NCI-H446 treated with DMSO at 0.1 percent for 48 hours (cell line): ENCODE data around the gene AFDN.
"Not testable (repeated sequence)": the region's sequence is repeated elsewhere in the genome, so short reads cannot be mapped to it uniquely, and the experiment has no call there.

ENCODE experiments used
- DNase-seq: peaks from one replicate; lab custom pipeline; 2025; lab: John Stamatoyannopoulos, UW

The AFDN gene

DNA sequence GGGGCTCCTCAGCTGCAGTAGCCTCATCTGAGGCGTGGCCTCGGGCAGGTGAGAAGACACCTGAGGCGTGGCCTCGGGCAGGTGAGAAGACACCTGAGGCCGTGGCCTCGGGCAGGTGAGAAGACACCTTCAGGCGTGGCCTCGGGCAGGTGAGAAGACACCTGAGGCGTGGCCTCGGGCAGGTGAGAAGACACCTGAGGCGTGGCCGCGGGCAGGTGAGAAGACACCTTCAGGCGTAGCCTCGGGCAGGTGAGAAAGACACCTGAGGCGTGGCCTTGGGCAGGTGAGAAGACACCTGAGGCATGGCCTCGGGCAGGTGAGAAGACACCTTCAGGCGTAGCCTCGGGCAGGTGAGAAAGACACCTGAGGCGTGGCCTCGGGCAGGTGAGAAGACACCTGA is 174.8 kb downstream of the AFDN start:
- not testable (repeated sequence) for DNase-seq

DNA sequence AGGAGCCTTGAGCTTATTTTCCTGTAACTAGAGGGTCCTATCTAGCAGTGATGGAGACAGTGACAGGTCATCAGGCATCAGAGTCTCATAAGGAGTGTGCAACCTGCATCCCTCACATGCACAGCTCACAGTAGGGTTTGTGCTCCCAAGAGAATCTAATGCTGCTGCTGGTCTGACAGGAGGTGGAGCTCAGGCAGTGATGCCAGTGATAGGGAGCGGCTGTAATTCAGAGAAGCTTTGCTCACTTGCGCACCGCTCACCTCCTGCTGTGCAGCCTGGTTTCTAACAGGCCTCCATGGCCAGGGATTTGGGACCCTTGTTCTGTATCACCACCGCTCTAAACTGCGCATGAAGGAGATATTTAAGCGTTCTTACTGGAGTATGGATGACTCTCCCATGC is 176.1 kb downstream of the AFDN start:
- DNase-seq = no peak

DNA sequence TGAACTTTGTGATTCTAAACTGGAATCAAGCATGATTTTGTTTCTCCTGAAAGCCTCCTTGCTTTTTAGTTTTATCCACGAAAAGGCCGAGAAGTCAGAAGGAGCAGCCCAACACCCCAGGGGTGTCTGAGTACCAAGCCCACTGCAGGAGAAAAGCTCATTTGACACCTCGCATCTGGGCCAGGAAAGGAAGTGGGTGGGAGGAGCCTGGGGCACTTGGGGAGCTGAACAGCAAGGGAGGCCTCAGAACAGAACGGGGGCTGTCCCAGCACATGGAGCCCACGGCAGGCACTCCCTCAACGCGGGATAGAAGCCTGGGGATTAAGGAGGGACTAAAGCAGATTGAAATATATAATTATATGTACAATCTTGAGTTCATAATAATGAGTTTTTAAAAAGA is 177.3 kb downstream of the AFDN start:
- DNase-seq = no peak

DNA sequence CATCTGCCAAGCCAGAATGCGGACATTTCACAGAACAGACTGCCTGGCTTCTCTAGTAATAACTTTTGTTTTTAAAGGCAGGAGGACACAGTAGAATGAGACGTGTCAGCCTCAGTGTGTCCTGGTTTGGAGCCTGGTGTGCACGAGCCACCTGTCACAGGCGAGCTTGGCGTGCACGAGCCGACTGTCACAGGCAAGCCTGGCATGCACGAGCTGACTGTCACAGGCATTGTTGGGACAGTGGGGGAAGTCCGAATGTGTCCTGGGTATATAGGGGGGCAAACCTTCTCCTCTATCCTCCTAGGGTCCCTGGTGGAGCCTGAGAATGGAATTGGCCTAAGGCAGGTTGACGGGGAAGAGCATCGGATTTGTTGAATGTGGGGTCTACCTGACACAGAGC is 178.2 kb downstream of the AFDN start:
- DNase-seq = no peak

DNA sequence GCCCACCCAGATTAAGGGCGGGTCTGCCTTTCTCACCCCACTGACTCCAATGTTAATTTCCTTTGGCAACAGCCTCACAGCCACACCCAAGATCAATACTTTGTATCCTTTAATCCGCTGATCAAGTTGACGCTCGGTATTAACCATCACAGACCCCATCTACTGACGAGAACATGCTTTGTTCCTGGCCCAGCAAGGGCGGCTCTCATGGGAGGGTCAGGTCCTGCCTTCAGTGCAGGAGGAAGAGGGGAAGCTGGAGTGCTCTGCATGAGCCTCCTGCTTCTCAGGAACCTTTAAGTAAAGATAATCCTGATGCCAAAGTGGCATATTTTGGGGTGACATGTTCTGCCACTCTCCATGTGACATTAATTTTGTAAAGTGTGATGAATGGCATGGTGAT is 179.1 kb downstream of the AFDN start:
- DNase-seq = no peak

DNA sequence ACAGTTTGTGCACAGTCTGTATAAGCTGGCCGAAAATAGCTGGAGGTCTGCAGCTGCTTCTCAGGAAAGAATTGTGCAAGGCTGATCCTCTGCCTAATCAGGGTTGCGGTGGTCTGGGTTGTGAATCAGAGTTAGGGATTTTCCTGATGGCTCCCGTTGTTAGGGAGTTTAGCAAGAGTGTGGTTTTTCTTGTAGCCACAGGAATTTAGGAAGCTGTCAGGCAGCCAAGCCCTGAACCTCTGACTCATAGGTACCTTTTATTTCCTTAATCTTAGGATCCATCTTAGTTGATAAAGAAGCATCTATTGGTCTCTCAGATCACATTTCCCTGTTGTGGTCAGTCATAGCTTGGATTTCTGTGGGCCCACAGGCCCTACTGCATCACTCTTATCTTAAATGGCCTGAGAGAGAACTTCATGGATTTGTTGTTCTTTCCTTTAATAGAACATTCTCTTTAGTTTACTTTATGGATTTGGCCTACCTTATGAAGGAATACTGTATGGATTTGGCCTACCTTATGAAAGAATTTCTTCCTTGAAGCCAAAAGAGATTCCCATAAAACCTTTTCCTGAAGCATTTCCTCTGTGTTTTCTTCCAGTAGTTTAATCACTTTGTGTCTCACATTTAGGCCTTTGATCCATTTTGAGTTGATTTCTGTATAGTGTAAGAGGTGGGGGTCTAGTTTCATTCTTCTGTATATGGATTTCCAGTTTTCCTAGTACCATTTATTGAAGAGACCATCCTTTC is 181.1 kb downstream of the AFDN start:
- DNase-seq = no peak

DNA sequence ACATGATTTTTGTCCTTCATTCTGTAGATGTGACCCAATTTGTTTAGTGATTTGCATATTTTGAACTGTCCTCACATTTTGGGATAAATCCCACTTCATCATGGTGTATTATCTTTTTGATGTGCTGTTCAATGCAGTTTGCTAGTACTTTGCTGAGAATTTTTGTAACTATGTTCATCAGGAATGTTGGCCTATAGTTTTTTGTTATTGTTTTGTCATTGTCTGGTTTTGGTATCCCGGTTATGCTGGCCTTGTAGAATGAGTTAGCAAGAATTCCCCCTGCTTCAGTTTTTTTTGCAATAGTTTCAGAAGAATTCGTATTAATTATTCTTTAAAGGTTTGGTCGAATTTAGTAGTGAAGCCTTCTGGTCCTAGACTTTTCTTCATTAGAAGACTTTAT is 182.6 kb downstream of the AFDN start:
- no peak for DNase-seq

DNA sequence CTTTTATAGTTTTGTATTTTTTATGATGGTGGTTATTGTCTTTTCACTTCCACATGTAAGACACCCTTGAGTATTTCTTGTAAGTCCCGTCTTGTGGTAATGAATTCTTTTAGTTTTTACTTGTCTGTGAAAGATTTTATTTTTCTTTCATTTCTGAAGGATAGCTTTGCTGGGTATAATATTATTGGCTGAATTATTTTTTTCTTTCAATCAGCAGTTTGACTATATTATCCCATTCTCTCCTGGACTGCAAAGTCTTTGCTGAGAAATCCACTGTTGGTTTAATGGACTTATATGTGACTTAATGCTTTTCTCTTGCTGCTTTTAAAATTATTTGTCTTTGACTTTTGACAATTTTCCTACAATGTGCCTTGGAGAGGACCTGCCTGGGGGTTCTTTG is 184.6 kb downstream of the AFDN start:
- no peak for DNase-seq

DNA sequence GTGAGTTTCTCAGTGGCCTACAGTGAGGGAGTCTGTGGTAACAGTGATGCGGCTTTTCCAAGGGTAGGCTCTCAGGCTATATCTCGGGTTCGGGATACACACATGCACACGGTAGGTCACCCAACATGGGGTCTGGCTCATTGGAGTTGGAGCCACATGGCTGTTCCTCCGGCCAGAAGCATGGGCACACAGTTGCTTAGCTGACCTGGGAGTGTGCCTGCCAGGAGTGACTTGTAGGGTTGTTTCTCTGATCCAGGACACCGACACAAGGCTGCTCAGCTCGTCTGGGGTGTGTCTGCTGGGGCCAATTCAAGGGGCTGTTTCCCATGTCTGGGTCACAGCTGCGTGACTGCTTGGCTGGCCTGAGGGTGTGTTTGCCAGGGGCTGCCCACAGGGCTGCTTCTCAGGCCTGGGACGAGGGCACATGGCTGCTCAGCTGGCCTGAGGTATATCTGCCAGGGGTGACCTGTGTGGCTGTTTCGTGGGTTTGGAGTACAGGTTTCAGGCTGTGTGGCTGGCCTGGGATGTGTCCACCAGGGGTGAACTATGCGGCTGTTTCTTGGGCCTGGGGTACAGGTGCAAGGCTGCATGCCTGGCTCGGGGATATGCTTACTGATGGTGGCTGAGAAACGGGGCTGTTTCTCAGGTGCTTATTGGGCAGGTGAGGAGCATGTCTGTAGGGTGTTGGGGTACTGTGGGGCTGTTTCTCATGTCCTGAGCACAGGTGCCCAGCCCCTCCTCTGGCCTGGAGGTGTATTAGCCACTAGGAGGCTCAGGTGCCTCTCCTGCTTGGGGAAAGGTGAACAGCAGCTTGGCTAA is 185.9 kb downstream of the AFDN start:
- DNase-seq = no peak

DNA sequence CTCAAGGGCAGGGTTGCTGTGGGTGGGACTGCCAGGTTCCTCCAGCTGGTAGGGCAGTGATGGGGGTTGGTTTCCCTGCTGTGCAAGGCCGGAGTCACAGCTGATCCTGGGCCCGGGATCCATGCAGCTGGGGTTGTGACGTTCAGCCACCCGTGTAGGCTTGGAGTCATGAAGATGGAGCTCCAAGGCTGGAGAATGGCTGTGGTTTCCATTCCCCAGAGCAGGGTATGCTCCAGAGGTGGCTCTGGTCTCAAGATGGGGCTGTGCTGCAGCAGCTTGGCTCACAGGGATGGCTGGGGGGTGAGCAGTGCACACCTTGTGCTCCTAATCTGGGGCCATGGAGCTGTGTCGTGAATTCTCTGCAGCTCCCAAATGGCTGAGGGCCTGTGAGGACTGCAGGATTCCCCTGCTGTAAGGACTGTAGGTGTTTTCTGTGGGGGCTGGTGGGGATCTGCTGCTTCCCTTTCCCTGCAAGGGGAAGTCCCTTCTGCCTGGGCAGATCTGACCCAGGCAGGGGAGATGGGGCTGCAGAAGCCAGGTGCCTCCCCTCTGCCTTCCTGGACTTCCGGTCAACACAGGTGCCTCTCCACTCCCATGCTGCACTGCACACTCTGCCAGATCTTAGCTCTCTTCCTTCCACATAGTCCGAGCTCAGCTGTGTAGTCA is 186.7 kb downstream of the AFDN start:
- DNase-seq = no peak

DNA sequence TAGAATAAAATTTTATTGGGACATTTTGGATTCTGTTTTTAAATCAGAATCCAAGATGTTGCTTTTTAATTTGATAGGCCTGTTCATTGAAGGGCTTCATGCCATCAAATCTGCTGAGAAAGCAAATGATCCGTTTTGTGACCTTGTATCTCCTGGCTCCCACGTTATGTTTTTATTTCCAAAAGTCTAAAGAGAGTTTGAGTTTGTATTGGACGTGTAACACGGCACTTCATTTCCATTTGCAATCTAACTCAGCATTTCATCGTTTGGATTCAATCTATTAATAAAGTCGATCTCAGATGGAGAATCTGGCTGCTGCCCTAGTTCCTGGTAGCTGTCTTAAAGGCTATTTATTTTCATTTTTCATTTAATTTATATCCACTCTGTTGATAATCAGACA is 187.7 kb downstream of the AFDN start:
- DNase-seq = no peak

DNA sequence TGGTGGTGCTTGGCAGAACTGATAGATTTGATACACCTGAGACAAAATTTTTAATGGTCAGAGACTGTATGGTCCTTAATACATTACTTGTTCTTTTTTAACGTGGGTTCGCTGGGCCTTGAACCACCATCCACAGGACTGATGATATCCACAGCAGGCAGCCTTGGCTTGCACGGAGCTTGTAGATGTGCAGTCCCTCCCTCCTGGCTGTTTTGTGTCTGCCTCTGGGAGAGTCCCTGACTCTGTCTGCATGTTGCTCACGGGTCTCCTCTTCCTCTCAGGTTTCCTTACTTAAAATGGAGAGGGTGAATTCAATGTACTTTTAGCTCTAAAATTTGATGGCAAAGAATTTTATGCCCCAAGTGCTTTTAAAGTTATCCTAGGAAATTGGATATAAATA is 188.3 kb downstream of the AFDN start:
- DNase-seq = no peak

DNA sequence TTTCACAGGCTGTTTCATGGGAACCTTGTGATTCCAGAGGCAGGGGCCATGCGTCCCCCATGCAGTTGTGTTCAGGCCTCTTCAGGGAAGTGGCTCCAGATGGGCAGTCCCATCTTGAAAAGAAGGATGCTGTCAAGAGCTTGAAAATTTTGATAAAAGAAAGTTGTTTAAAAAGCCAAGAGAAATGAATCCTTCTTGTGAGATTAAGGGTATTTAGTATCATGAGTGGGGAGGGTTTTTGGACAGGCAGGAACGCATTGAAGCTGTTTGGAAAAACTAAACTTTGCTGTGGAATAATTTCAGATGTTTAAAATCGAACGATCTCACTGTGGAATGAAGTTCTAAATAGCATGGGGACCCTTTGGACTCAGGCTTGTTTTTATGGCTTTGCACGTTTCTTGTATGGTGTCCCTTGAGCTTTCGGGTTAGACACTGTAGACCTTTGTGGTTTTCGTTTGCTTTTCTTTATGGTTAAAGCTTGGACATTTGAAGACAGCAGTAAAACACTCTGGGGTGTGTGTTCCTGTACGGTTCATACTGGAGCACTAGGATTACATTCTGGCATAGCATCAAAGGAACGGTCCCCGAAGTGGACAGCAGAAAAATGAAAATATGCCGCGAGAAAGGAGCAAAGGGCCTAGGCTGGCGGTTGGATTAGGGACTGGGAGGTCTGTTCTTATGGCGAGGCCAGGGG is 188.9 kb downstream of the AFDN start:
- DNase-seq = no peak

DNA sequence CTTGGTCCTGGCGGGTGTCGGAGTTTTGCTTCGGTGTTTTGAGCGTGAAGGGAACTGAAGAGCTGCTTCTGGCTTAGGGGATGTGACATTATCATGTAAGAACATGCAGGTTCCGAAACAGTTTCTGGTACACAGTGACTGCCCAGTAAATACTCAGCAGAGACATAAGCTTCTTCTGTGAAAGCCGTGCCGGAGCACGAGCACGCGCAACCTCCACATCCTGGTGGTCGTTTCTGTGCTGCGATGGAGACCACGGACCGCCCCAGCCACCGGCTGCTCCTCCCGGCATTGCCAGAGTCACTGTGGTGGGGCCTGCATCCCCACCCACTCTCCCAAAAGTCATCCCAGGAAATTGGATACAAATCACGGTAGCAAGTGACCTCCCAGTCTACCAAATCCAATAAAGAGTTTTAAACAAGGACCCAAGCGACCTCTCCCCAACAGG is 189.5 kb downstream of the AFDN start:
- no peak for DNase-seq

DNA sequence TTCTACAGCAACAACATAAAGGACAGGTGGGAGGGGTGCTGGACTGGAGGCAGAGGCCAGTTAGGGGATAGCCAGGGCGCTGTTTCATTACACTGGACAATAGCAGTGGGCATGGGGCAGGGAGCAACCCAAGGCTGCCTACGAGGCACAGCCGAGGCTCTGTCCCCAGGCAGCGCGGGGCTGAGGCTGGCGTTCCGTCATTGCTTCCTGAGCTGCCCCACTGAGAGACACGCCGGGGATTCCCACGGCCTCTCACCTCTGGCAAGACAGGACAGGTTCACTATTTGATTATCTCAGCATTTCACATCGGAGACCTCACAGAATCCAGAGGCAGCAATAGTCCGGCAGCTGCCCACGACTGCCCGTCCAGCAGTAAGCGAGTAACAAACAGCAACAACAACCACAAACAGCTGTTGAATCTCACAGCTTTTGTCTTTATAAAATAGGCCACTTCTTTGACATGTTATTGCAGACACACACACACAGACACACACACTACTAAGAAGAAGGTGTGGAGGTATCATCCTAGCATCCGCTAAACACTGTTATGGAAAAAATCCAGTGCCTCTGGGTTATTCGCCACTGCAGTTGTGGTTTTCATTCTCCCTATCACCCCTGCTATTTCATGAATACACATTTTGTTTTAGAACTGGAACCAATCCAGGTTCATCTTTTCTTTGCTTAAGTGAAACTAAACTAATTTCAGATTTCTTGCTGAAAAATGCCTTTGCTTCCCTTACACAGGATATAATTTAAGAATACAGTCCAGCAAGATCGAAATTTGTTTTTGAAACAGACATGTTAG is 190.2 kb downstream of the AFDN start:
- DNase-seq = no peak

DNA sequence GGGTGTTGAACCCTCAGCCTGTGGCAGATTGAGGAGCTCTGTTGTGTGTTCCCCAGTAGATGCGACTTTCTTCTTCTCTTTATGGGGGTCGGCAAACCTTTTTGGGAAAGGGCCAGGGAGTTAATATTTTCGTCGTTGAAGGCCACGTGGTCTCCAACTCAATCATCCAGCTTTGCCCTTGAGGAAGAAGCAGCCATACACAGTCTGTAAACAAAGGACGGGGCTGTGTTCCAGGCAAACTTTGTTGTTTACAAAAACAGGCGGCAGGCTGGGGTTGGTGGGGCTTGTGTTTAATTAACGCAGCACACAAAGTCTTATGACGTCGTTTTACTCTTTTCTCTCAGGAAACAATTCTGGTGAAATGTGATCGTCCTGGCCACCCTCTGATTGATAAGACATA is 190.9 kb downstream of the AFDN start:
- no peak for DNase-seq

DNA sequence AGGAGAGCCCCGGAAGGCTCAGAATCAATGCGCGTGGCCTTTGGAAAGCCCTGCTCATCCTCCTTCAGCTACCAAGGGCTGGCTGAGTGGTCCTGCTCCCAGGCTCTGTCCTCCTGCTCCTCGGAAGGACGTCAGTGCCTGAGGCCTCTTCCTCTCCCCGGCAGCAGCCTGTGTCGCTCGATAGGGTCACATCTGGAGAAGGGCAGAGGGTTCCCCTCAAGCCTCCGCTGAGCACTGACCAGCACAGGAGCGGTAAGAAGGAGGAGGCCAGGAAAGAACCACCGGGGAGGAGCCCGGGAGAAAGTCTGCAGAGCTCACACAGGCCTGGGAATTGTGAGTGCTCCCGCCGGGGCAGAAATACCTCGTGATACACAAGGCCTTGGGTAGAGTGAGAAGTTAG is 192.0 kb downstream of the AFDN start:
- DNase-seq = no peak

DNA sequence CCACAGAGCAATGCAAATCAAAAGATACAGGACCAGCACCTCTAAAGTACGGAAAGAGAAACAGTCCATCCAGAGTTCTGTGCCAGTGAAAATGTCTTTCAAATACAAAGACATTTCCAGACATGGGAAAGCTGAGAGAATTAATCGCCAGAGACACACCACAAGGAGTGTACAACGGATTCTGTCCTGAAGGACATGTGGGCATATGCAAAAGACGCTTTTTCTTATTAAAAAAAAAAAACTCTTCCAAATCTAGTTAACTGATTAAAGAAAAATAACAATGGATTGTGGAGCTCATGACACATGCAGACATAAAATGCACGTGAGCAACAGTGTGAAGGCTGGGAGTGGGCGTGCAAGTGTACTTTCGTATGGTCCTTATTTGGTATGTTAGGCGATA is 193.5 kb downstream of the AFDN start:
- DNase-seq = no peak

DNA sequence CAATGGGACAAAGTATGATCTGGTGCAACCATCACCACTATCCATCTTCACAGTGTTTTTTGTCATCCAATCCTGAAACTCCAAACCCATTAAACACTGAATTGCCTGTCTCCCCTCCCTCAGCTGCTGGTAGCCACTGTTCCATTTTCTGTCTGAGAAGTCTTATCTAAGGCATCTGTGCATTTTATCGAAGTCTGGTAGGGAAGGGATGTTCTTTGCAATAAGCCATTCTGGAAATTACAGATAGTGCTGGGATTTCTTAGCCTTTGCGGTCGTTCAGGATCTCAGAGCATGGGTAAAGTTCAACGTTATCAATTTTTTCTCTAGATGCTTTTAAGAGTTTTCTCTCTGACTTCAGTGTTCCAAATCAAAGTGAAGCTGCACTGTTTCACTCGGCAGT is 194.9 kb downstream of the AFDN start:
- no peak for DNase-seq
